ENCODE measurements around the gene PSMB4.

Gene PSMB4

GRCh38 chr1:151372058-151372934, 27.1 kb upstream of the PSMB4 start, which contains the start of gene SELENBP1:
Gene SELENBP1, minus strand, starts transcription at chr1:151372705. Its CDS starts 64 bp downstream, at chr1:151372641.
- no peak for TF ChIP-seq CTCF (IDR thresholded peaks at IDR 0.05)
- H3K27ac ChIP-seq: peak within 1 kb of the TSS; percentile 56
- no peaks in the 10 kb centered on the region for H3K79me2 ChIP-seq
- H3K4me1 ChIP-seq: peaks cover 6% of the 10 kb centered on the region
- no peaks in the 10 kb centered on the region for H3K36me3 ChIP-seq (ENCODE audit: control insufficient read depth, insufficient read depth, low read length)
- no peaks in the 10 kb centered on the region for H3K27me3 ChIP-seq (ENCODE audit: control insufficient read depth, insufficient read depth, low read length)
- no peaks in the 10 kb centered on the region for H3K9me3 ChIP-seq (ENCODE audit: control insufficient read depth, low read length)
- H2AFZ ChIP-seq: peak within 1 kb of the TSS; percentile 51
- H3K4me2 ChIP-seq (ENCODE audit: low read length): peak within 1 kb of the TSS; percentile 66
- H3K9ac ChIP-seq: no peak within 1 kb of the TSS
- H3K4me3 ChIP-seq (ENCODE audit: low read depth, low read length): peak within 1 kb of the TSS; percentile 45

- Histone ChIP-seq H3K4me3 (ENCODE audit: low read depth, low read length) (no peak overlapping the region), H2AFZ (no peak overlapping the region), H3K36me3 (ENCODE audit: control insufficient read depth, insufficient read depth, low read length) (no peaks in the 10 kb centered on the region), H3K27me3 (ENCODE audit: control insufficient read depth, insufficient read depth, low read length) (no peaks in the 10 kb centered on the region), H3K27ac (no peak overlapping the region), H3K9me3 (ENCODE audit: control insufficient read depth, low read length) (no peaks in the 10 kb centered on the region), H3K79me2 (no peaks in the 10 kb centered on the region), H3K4me1 (peaks cover 6% of the 10 kb centered on the region), H3K4me2 (ENCODE audit: low read length) (no peak overlapping the region), H3K9ac (no peak overlapping the region)
- TF ChIP-seq CTCF (IDR thresholded peaks at IDR 0.05): no peak
Observed at GRCh38 chr1:151373196-151373595, 26.2 kb upstream of the PSMB4 start.

GRCh38 chr1:151377150-151377884, 22.1 kb upstream of the PSMB4 start:
- H3K4me1 ChIP-seq: no peaks in the 10 kb centered on the region
- TF ChIP-seq CTCF (IDR thresholded peaks at IDR 0.05): no peak
- no peaks in the 10 kb centered on the region for H3K36me3 ChIP-seq (ENCODE audit: control insufficient read depth, insufficient read depth, low read length)
- H3K27ac ChIP-seq: no peak overlapping the region
- no peak overlapping the region for H3K4me3 ChIP-seq (ENCODE audit: low read depth, low read length)
- no peaks in the 10 kb centered on the region for H3K9me3 ChIP-seq (ENCODE audit: control insufficient read depth, low read length)
- no peak overlapping the region for H2AFZ ChIP-seq
- no peaks in the 10 kb centered on the region for H3K27me3 ChIP-seq (ENCODE audit: control insufficient read depth, insufficient read depth, low read length)
- H3K4me2 ChIP-seq (ENCODE audit: low read length): no peak overlapping the region
- H3K9ac ChIP-seq: no peak overlapping the region
- H3K79me2 ChIP-seq: no peaks in the 10 kb centered on the region

- H3K79me2 ChIP-seq: no peaks in the 10 kb centered on the region
- no peak overlapping the region for H3K4me2 ChIP-seq (ENCODE audit: low read length)
- H2AFZ ChIP-seq: peak overlapping the region; percentile 50
- H3K27ac ChIP-seq: no peak overlapping the region
- TF ChIP-seq CTCF (IDR thresholded peaks at IDR 0.05): no peak
- no peaks in the 10 kb centered on the region for H3K36me3 ChIP-seq (ENCODE audit: control insufficient read depth, insufficient read depth, low read length)
- H3K27me3 ChIP-seq (ENCODE audit: control insufficient read depth, insufficient read depth, low read length): no peaks in the 10 kb centered on the region
- H3K9me3 ChIP-seq (ENCODE audit: control insufficient read depth, low read length): no peaks in the 10 kb centered on the region
- H3K4me1 ChIP-seq: no peaks in the 10 kb centered on the region
- H3K9ac ChIP-seq: no peak overlapping the region
- no peak overlapping the region for H3K4me3 ChIP-seq (ENCODE audit: low read depth, low read length)
Observed at GRCh38 chr1:151384584-151384983, 14.8 kb upstream of the PSMB4 start.
